Measurements from ENCODE around the gene MCC.
A peak's percentile ranks its signal among the peaks of the same experiment; 100 is the strongest.

Gene MCC

DNA sequence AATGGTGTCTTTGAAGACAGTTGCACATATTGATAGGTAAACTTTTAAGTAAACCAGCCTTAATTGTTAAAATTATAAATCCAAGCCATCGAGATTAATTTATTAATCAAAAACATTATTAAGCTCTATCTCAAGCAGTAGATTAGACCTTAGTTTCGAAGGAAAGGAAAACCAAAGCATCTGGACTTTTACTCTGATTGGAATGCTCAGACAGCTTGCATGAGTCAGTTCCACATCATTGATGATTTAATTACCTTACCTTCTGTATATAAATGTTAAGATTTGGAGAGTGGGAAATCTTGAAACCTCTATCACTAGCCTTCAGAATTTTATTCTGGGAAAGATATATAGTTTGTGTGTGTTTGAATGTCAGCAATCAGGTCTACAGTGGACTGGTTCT, 487.8 kb downstream of the MCC start:
- no peak for DNase-seq

DNA sequence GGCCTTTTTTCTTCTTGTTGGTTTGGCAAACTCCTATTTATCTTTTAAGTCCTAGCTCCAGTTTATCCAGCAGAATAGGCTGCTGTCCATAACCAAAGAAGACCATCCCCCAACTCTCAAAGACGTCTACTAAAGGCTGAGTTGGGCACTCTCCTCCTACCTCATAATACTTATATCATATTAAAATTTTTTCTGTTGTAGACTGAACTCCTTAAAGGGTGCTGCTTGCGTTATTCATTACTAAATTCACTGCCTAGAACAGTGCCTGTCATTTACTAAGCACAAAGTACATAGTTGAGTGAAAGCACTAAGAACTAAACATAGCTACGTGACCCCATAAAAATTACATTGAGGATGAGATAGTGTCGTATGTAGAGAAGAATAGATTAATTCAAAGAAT, 490.0 kb downstream of the MCC start:
- no peak for DNase-seq

- no peak for DNase-seq
Measured at GRCh38 chr5:112996830-112997374, 491.4 kb downstream of the MCC start.

DNA sequence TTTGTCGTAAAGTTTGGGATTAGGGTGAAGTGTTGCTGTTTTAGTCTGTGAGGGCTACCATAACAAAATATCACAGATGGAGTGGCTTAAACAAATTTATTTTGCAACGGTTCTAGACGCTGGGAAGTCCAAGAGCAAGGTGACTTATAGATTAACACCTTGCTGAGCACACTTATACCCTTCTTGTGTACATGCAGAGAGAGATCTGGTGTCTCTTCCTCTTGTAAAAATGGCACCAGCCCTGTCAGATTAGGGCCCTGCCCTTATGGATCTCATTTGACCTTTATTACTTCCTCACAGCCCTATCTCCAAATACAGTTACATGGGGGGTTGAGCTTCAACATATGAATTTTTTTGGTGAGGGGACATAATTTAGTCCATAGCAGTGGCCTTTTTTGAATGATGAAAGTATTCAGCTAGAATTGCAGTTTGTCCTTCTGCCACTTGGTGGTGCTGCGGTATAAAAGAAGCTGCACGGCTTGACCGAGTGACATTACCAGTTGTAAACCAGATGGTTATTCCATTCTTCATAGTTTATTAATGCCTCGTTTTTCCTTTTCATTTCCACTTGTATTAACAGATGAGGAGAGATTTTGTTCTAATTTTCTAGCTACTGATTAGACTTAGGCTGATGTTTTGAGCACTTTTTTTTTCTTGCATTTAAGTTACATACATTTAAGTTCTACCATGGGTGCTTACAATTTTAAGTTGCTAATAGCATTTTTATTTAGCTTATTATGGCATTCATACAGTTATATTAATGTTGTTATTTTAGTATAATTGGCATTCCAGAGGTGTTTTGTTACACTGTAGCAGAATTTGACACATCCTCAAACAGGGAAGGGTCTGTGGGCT, 492.3 kb downstream of the MCC start:
- DNase-seq, result peak; percentile 83

DNA sequence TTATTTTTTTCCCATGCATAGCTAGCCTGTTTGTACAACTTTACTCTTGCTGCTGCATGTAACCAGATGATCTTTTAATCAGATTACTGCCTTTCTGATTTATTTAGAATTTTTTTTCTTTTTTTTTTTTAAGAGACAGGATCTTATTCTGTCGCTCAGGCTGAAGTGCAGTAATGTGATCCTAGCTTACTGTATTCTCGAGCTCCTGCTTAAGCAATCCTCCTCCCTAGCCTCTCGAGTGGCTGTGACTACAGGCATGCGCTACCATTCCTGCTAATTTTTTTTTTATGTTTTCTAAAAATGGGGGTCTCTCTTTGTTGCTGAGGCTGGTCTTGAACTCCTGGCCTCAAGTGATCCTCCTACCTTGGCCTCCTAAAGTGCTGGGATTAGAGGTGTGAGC, 502.0 kb downstream of the MCC start:
- no peak for DNase-seq

GRCh38 chr5:112983363-112983762, 504.9 kb downstream of the MCC start:
- no peak for DNase-seq

DNA sequence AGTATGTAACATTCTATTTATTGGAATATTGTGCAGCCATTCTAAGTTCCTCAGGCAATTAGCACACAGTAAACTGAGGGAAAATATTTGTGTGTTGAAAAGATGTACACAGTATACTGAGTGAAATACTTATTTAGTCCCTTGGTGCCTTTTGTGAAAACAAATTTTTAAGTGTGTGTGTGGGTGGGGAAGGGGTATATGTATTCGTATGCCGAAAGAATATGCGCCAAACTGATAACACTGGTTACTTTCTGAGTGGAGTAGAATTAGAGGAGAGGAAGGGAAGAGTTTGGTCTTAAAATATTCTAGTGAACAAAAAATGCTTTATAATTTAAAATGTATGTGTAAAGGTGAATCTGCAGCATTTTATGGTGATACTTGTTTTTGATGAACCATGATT, 508.5 kb downstream of the MCC start:
- peak; percentile 47 for DNase-seq

- DNase-seq, result no peak
Measured at GRCh38 chr5:112978836-112979235, 509.4 kb downstream of the MCC start.

DNA sequence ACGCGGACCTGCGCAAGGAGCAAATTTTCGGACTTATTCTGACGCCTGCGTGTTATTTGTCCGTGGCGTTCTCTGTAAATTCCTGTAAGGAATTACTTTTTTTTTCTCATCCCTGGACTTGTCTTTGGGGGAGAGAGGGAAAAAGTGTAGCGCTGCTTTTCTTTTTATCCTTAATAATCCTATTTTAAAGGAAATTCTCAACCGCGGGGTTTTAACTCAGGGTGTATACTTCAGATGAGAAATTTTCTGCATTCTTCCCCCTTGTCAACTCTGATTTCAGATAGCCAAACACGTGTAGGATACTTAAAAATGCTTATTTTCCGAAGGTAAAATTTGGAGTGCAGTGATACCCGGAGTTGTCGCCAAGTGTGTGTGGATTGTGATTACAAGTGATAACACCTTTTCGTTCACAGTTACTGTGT, 510.8 kb downstream of the MCC start:
- peak; percentile 45 for DNase-seq

GRCh38 chr5:112976432-112977309, 511.6 kb downstream of the MCC start, which contains the start of gene DCP2:
Gene DCP2 (plus strand): TSS chr5:112976798. CDS start chr5:112976934, 136 bp downstream.
- peak; percentile 99 for DNase-seq

- DNase-seq, result peak; percentile 13
Measured at GRCh38 chr5:112975721-112976431, 512.4 kb downstream of the MCC start.

- DNase-seq, result no peak
Measured at GRCh38 chr5:112974901-112975300, 513.4 kb downstream of the MCC start.

- peak; percentile 47 for DNase-seq
Measured at GRCh38 chr5:112973904-112974303, 514.3 kb downstream of the MCC start.

DNA sequence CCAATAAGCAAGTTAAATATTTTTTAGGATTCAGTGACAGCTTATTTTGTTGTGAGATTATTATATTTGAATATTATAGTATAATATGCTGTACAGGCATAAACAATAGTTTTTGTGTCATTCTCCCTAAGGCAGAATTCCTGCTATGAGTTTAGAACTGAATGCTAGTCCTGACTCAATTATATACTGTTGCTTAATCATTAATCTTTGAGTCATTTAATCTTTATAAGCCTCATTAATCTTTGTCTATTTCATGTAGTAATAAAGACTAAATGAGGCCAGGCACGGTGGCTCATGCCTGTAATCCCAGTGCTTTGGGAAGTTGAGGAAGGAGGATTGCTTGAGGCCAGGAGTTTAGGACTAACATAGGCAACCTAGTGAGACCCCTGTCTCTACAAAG, 515.2 kb downstream of the MCC start:
- DNase-seq, result no peak
